Ishikawa (cell line): ENCODE data around the gene KDF1.

ENCODE experiments used
- CEBPB ChIP-seq: IDR thresholded peaks from 2 replicates; pipeline ENCODE4 v1.6.1; 2012
- MAX ChIP-seq: IDR thresholded peaks from 2 replicates; pipeline ENCODE4 v1.6.1; 2012
- RAD21 ChIP-seq: IDR thresholded peaks from 2 replicates; pipeline ENCODE4 v1.6.1; 2012; ENCODE audit warnings: low read depth
- TCF12 ChIP-seq: IDR thresholded peaks from 2 replicates; pipeline ENCODE4 v1.6.1; 2012; ENCODE audit warnings: low read depth

- no peak for TF ChIP-seq RAD21
- TF ChIP-seq MAX: no peak
- TF ChIP-seq TCF12: no peak
- no peak for TF ChIP-seq CEBPB
Measured at GRCh38 chr1:26938004-26938658, 22.1 kb downstream of the KDF1 start.
